Midbrain (tissue), 1 donor: ENCODE results near the gene NRDE2.
"Not testable (repeated sequence)": the region's sequence is repeated elsewhere in the genome, so short reads cannot be mapped to it uniquely, and the experiment has no call there.

ENCODE experiments used
- DNase-seq: peaks from one replicate; lab custom pipeline; 2025; lab: John Stamatoyannopoulos, UW

Gene NRDE2

GRCh38 chr14:90274019-90274418 lies 57.7 kb downstream of the NRDE2 start:
- no peak for DNase-seq

- no peak for DNase-seq
These were observed 58.2 kb downstream of the NRDE2 start for GRCh38 chr14:90273532-90273931.

- no peak for DNase-seq
These were observed 59.2 kb downstream of the NRDE2 start for GRCh38 chr14:90272523-90272922.

GRCh38 chr14:90268420-90268819 lies 63.3 kb downstream of the NRDE2 start:
- DNase-seq, result no peak

- no peak for DNase-seq
These were observed 65.1 kb downstream of the NRDE2 start for GRCh38 chr14:90266441-90267154.

- DNase-seq, result no peak
These were observed 67.8 kb downstream of the NRDE2 start for GRCh38 chr14:90263748-90264449.

- peak; percentile 94 for DNase-seq
These were observed 75.2 kb downstream of the NRDE2 start, which contains the start of gene PSMC1 for GRCh38 chr14:90256354-90257131. TSS of gene PSMC1 (plus strand) at chr14:90256553. CDS start at chr14:90256598, 45 bp downstream.

GRCh38 chr14:90255871-90256270 lies 75.9 kb downstream of the NRDE2 start:
- no peak for DNase-seq

GRCh38 chr14:90253826-90254225 lies 77.9 kb downstream of the NRDE2 start:
- DNase-seq, result no peak

- no peak for DNase-seq
These were observed 83.1 kb downstream of the NRDE2 start for GRCh38 chr14:90248594-90248993.

- not testable (repeated sequence) for DNase-seq
These were observed 84.3 kb downstream of the NRDE2 start for GRCh38 chr14:90247441-90247840.

GRCh38 chr14:90246936-90247335 lies 84.8 kb downstream of the NRDE2 start:
- DNase-seq, result no peak

GRCh38 chr14:90242444-90242843 lies 89.3 kb downstream of the NRDE2 start:
- no peak for DNase-seq

GRCh38 chr14:90239139-90239538 lies 92.6 kb downstream of the NRDE2 start:
- DNase-seq, result no peak

GRCh38 chr14:90235179-90235976 lies 96.4 kb downstream of the NRDE2 start:
- peak; percentile 35 for DNase-seq

- not testable (repeated sequence) for DNase-seq
These were observed 101.8 kb downstream of the NRDE2 start for GRCh38 chr14:90229942-90230341.

- DNase-seq, result no peak
These were observed 103.3 kb downstream of the NRDE2 start for GRCh38 chr14:90228478-90228877.
